ENCODE measurements around the gene TRPM3. TPM values are rescaled to one million over a fixed set of nuclear protein-coding genes. Genes with fewer than 3 reads are reported as not detected.

TRPM3 gene
- total RNA-seq, 1 donor from 2014 or later: not detected

- CTCF ChIA-PET: no interaction called here
- POLR2A ChIA-PET: no interaction called here
- no peak for TF ChIP-seq CTCF (IDR thresholded peaks at IDR 0.05)
- ATAC-seq (ENCODE audit: low read depth) (no peak), DNase-seq (no peak)
- Mint-ChIP-seq H3K36me3 (ENCODE audit: low read depth) (no peaks in the 10 kb centered on the region), H3K27me3 (no peaks in the 10 kb centered on the region), H3K4me3 (no peak overlapping the region), H3K9me3 (no peaks in the 10 kb centered on the region), H3K27ac (no peak overlapping the region), H3K4me1 (no peaks in the 10 kb centered on the region)
- intact Hi-C loops (cut with micrococcal nuclease): no loop called here
Observed at GRCh38 chr9:70835323-70835722, 286.1 kb downstream of the TRPM3 start.

GRCh38 chr9:70832492-70832891 lies 288.9 kb downstream of the TRPM3 start:
- ChIA-PET POLR2A (no interaction called here), CTCF (no interaction called here)
- no peak for TF ChIP-seq CTCF (IDR thresholded peaks at IDR 0.05)
- Mint-ChIP-seq H3K27me3 (no peaks in the 10 kb centered on the region), H3K36me3 (ENCODE audit: low read depth) (no peaks in the 10 kb centered on the region), H3K9me3 (no peaks in the 10 kb centered on the region), H3K4me1 (no peaks in the 10 kb centered on the region), H3K4me3 (no peak overlapping the region), H3K27ac (no peak overlapping the region)
- intact Hi-C loops (cut with micrococcal nuclease): no loop called here
- DNase-seq: no peak
- no peak for ATAC-seq (ENCODE audit: low read depth)

- TF ChIP-seq CTCF (IDR thresholded peaks at IDR 0.05): no peak
- no peak for ATAC-seq (ENCODE audit: low read depth)
- POLR2A ChIA-PET: no interaction called here
Observed at GRCh38 chr9:70830618-70831017, 290.8 kb downstream of the TRPM3 start.

GRCh38 chr9:70829591-70830265 lies 291.7 kb downstream of the TRPM3 start:
- TF ChIP-seq CTCF (IDR thresholded peaks at IDR 0.05): no peak
- ATAC-seq (ENCODE audit: low read depth) (no peak), DNase-seq (no peak)
- Mint-ChIP-seq H3K36me3 (ENCODE audit: low read depth) (no peaks in the 10 kb centered on the region), H3K4me3 (no peak overlapping the region), H3K27ac (no peak overlapping the region), H3K9me3 (no peaks in the 10 kb centered on the region), H3K27me3 (no peaks in the 10 kb centered on the region), H3K4me1 (no peaks in the 10 kb centered on the region)
- POLR2A ChIA-PET: no interaction called here
- CTCF ChIA-PET: no interaction called here
- intact Hi-C loops (cut with micrococcal nuclease): no loop called here

More at GRCh38 chr9:70830618-70831017, 290.8 kb downstream of the TRPM3 start:
- Mint-ChIP-seq H3K9me3 (no peaks in the 10 kb centered on the region), H3K27me3 (no peaks in the 10 kb centered on the region), H3K4me1 (no peaks in the 10 kb centered on the region), H3K4me3 (no peak overlapping the region), H3K36me3 (ENCODE audit: low read depth) (no peaks in the 10 kb centered on the region), H3K27ac (no peak overlapping the region)
- DNase-seq: no peak
- intact Hi-C loops (cut with micrococcal nuclease): no loop called here
- CTCF ChIA-PET: no interaction called here

GRCh38 chr9:70826562-70826961 lies 294.9 kb downstream of the TRPM3 start:
- POLR2A ChIA-PET: no interaction called here
- Mint-ChIP-seq H3K4me3 (no peak overlapping the region), H3K27ac (no peak overlapping the region), H3K9me3 (no peaks in the 10 kb centered on the region), H3K4me1 (no peaks in the 10 kb centered on the region), H3K36me3 (ENCODE audit: low read depth) (no peaks in the 10 kb centered on the region), H3K27me3 (no peaks in the 10 kb centered on the region)
- intact Hi-C loops (cut with micrococcal nuclease): no loop called here
- DNase-seq: no peak
- no peak for TF ChIP-seq CTCF (IDR thresholded peaks at IDR 0.05)
- CTCF ChIA-PET: no interaction called here
- ATAC-seq (ENCODE audit: low read depth): no peak

Measured in activated B cell treated with CpG ODN at 0.5 μM for 24 hours (primary cell).